Pancreas (tissue), 10 donors: ENCODE measurements around the gene CBFA2T3. TPM values are rescaled to one million over a fixed set of nuclear protein-coding genes. Genes with fewer than 3 reads are reported as not detected.

Experiments used
- ATAC-seq, 4 donors: fragments of 200-7000 bp; cut with Tn5 transposase; one replicate each; pipeline versions ENCODE4 v1.8.0 to v1.9.1; 2020; ENCODE audit warnings: mild to moderate bottlenecking in 4 of 4, moderate library complexity in 4 of 4
- DNase-seq, 6 donors: peaks; one replicate each; pipeline ENCODE4 v3.0.0-alpha.2; 2020
- FAIRE-seq: peaks from 2 replicates; lab custom pipeline; 2012; peaks lifted over from hg19 to GRCh38; lab: Jason Lieb, UNC
- H3K27ac ChIP-seq, 4 donors: fragments of 200-600 bp; sonication (generic); 1 replicate in 3 of 4; 2 replicates in 1 of 4; pipeline versions ENCODE4 v1.5.0 to v1.8.0; 2020
- H3K27me3 ChIP-seq, 4 donors: fragments of 200-600 bp; one replicate each; pipeline ENCODE4 v1.8.0; 2021
- H3K36me3 ChIP-seq, 3 donors: fragments of 200-600 bp; sonication (generic) in 1 of 3; one replicate each; pipeline versions ENCODE4 v1.5.0 to v1.8.0; 2020 to 2021
- H3K4me1 ChIP-seq, 3 donors: fragments of 200-600 bp; one replicate each; pipeline ENCODE4 v1.8.0; 2021
- H3K4me3 ChIP-seq, 4 donors: fragments of 200-600 bp; sonication (generic) in 2 of 4; one replicate each; pipeline versions ENCODE4 v1.5.0 to v1.8.0; 2020 to 2021
- H3K9me3 ChIP-seq, 4 donors: fragments of 200-600 bp; one replicate each; pipeline ENCODE4 v1.8.0; 2021
- WGBS, 2 donors: extraction: QIAGEN DNeasy Blood & Tissue Kit; methylation state at CpG; one replicate each; pipeline ENCODE4 v1.1.7; 2013; 5-methylcytosine and 5-hydroxymethylcytosine counted together
- intact Hi-C, 3 donors: fragments of 100-400 bp; cut with DNase I; formaldehyde crosslinking; loops; one replicate each; pipeline versions ENCODE4 v1.11.1 to v1.14.2; 2022
- polyA plus RNA-seq, 2 donors: library from polyadenylated mRNA; stranded (reverse); fragments of 200-250 nt; gene quantifications; one replicate each; pipeline ENCODE4 v1.2.3, GENCODE V29; 2013
- total RNA-seq, 6 donors: library from RNA; stranded (reverse); fragmentation: NEBNext Ultra II Directional in 4 of 6; extraction: Animal tissue kit (Norgen Biotek cat#: 25700) in 4 of 6; gene quantifications; one replicate each; pipeline versions ENCODE4 v1.2.1 to v1.2.4, GENCODE V29; 2021 to 2023
- TF ChIP-seq, protein P1 (sequence below), 4 donors: fragments of 200-600 bp; sonication (generic) in 3 of 4; IDR thresholded peaks; one replicate each; pipeline versions ENCODE4 v1.5.0 to v1.8.0; 2021; ENCODE audit warnings: antibody characterized with exemption in 4 of 4
- donor health status: healthy with polysubstance abuse.
- donor health status: DM: no; HTN: no; CAD: no; lungs with moderate emphysema.
- donor health status: DM: no; HTN: no; CAD: no.
- donor health status: control.
- donor health status: control.
- donor health status: Bipolar disorder and iron deficiency.
- donor health status: DM: yes; HTN: yes; CAD: no.
- donor health status: DM: no; HTN: no; CAD: no.
- donor health status: DM: no; HTN: no; CAD: no.
- donor health status: DM: yes; HTN: yes; CAD: no.

The CBFA2T3 gene
- total and polyA plus RNA-seq, 8 donors: 8.7 to 27.0 (median 21.9) TPM

DNA sequence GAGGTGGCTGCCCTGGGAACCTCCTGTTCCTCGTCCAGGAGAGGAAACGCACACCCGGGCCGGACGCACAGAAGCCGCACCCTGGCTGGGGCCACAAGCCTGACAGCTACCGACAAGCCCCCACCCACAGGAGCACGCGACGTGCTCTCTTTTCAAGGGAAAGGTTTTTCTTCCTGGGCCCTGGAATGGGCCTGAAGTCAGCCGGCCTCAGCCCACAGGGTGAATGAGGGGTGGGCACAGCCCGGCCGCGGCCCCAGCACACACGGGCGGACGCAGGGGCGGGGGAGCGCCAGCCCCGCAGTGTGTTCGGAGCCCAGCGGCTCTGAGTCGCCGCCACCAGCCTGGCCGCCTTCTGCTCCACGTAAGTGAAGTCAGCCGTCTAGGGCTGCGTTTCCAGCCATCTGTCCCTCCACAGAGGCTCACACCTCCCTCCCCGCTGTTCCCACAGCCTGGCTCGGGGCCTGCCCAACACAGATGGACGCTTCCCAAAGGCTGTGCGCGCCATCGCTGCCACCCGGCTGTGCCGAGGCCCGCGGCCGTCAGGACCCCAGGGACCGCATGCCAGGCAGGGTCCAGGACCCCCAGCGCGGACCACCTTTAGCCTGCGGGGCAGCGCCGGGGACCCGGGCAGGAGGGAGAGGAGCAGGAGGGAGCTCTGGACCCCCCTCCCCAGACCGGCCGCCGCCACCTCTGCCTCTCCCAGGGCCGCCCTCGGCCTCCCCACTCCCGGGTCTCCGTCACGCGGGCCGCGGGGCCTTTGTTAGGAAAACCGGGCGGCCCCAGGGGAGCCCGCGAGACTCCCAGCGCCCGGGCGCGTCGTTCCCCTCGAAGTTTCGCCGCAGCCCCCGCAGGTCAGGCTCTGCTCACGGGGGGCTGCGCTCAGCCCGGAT is 36.8 kb downstream of the CBFA2T3 start:
- Histone ChIP-seq H3K9me3 (no peaks in the 10 kb centered on the region), H3K4me3 (peak overlapping the region; percentile 61 to 76 (median 66)), H3K4me1 (peaks cover 0 to 17% (median 0%) of the 10 kb centered on the region in 3 donors), H3K36me3 (no peaks in the 10 kb centered on the region), H3K27me3 (no peaks in the 10 kb centered on the region), H3K27ac (peak overlapping the region; percentile 64 to 88 (median 74))
- WGBS, 2 donors: 3 to 4% methylated on average over 56 to 73 of the region's 73 CpGs
- ATAC-seq: peak; percentile 77 to 87 (median 80)
- FAIRE-seq: no peak
- intact Hi-C loops: loop anchor here in 1 of 3 donors (5.0 to 10.0 kb wide), 2 partner anchors 275 to 342 kb away; partner anchors contain the start of gene ZNF778
- peak in 5 of 6 donors; percentile 80 to 93 (median 83) for DNase-seq
- TF ChIP-seq, protein P1, sequence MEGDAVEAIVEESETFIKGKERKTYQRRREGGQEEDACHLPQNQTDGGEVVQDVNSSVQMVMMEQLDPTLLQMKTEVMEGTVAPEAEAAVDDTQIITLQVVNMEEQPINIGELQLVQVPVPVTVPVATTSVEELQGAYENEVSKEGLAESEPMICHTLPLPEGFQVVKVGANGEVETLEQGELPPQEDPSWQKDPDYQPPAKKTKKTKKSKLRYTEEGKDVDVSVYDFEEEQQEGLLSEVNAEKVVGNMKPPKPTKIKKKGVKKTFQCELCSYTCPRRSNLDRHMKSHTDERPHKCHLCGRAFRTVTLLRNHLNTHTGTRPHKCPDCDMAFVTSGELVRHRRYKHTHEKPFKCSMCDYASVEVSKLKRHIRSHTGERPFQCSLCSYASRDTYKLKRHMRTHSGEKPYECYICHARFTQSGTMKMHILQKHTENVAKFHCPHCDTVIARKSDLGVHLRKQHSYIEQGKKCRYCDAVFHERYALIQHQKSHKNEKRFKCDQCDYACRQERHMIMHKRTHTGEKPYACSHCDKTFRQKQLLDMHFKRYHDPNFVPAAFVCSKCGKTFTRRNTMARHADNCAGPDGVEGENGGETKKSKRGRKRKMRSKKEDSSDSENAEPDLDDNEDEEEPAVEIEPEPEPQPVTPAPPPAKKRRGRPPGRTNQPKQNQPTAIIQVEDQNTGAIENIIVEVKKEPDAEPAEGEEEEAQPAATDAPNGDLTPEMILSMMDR (IDR thresholded peaks at IDR 0.05): no peak

DNA sequence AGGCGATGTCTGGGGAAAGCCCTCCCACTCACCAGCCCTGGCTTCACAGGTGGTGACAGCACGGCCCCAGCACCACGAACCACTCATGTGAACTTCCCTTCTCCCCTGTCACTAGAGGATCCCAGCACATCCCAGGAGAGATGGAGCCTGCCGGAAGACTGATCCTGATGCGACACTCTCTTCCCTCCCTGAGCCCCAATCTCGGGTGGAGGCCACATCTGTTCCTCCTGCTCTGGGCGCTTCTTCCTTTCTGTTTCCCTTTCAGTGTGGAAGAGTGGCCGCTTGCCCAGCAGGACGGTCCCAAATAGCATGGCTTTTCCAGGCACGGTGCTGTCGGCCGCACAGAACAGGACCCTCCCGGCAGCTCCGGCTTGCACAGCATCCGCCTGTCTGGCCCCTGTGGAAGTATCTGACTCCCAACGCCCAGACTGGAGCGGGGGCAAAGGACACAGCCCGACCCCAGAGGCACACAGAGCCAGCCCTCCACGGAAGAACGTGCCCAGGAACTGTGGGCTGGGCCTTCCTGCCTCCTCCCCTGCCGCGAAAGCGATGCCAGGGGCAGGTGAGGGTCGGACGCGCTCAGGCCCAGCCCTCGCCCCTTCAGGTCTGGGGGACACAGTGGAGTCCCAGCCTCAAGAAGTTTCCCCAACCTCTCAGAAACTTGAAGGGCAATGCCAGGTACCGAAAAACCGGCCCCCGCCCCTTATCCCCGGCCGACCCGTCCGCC is 37.6 kb downstream of the CBFA2T3 start:
- ATAC-seq: peak; percentile 2 to 12 (median 8)
- DNase-seq: peak in 2 of 6 donors; percentile 38 to 68
- Histone ChIP-seq H3K4me3 (peak overlapping the region; percentile 61 to 76 (median 66)), H3K27me3 (no peaks in the 10 kb centered on the region), H3K36me3 (no peaks in the 10 kb centered on the region), H3K4me1 (peaks cover 0 to 17% (median 0%) of the 10 kb centered on the region in 3 donors), H3K9me3 (no peaks in the 10 kb centered on the region), H3K27ac (peak overlapping the region; percentile 64 to 88 (median 74))
- FAIRE-seq: no peak
- intact Hi-C loops: loop anchor here in 1 of 3 donors (5.0 kb wide), 1 partner anchor 343 kb away; no protein-coding TSS in a partner anchor
- TF ChIP-seq, protein P1 (IDR thresholded peaks at IDR 0.05): no peak
- 21 to 25% methylated on average over 34 of the region's 34 CpGs for WGBS, 2 donors

DNA sequence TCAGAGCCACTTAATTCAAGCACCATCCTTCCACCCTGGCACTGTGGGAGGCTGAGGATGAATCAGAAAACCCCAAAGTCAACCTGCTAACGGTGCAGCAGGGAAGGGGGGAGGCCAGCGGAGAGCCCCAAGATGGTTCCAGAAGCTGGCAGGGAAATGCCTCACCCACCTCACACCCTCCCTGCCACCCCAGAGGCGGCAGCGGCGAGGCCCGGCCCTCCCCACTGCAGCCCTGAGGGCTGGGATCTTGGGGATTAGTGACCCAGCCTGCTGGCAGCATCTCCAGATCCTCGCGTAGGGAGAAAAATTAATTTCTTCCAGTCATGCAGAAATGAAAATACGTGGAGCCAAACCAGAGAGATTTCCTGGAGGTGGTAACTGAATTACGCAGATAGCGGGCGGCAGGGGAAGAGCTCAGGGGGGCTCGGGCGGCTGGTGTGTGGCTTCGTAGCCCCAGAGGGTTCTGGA is 38.2 kb downstream of the CBFA2T3 start:
- H3K4me1 ChIP-seq: peaks cover 0 to 17% (median 0%) of the 10 kb centered on the region in 3 donors

DNA sequence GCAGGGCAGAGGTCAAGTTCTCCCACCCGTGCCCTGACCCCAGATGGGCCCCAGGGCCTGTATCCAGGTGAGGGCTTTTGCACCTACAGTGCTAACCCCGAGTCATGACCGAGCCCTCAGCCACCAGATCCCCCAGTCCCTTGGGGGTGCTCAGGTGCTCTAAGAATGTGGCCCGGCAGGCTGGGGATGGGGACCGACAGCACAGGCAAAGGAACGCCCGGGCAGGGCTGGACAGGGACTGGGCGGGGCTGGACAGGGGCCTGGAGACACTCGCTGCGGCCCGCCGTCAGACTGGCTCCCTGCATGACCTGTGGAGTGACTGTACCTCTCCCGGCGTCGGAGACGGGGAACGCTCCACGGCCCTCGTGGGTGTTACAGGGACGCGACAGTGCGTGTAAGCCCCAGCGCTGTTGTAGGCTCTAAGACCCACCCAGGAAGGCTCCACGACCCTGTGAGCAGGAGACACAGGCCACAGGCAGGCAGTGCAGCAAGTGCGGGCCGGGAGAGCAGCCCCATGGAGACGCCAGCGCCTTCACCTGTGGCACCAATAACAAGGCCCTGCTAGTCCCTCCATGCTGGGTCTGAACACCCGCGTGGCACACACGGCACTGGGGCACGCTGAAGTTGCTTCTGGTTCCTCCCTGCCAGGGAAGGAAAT is 38.8 kb downstream of the CBFA2T3 start:
- H3K27me3 ChIP-seq: no peaks in the 10 kb centered on the region
- DNase-seq (peak in 2 of 6 donors; percentile 34 to 71), FAIRE-seq (no peak), ATAC-seq (no peak)
- no peak overlapping the region for H3K4me3 ChIP-seq
- H3K9me3 ChIP-seq: no peaks in the 10 kb centered on the region
- H3K27ac ChIP-seq: no peak overlapping the region
- TF ChIP-seq, protein P1 (IDR thresholded peaks at IDR 0.05): no peak
- 82 to 88% methylated on average over 29 to 32 of the region's 32 CpGs for WGBS, 2 donors
- peaks cover 0 to 17% (median 0%) of the 10 kb centered on the region in 3 donors for H3K4me1 ChIP-seq
- no peaks in the 10 kb centered on the region for H3K36me3 ChIP-seq
- intact Hi-C loops: loop anchor here in 1 of 3 donors (5.0 kb wide), 1 partner anchor 344 kb away; no protein-coding TSS in a partner anchor

More for the DNA sequence above, 38.2 kb downstream of the CBFA2T3 start:
- TF ChIP-seq, protein P1 (IDR thresholded peaks at IDR 0.05): no peak
- 62 to 76% methylated on average over 15 of the region's 15 CpGs for WGBS, 2 donors
- Histone ChIP-seq H3K9me3 (no peaks in the 10 kb centered on the region), H3K4me3 (peak overlapping the region in 2 of 4 donors; percentile 65 to 66), H3K27me3 (no peaks in the 10 kb centered on the region), H3K36me3 (no peaks in the 10 kb centered on the region), H3K27ac (peak overlapping the region in 1 of 4 donors; percentile 8)
- peak in 1 of 6 donors; percentile 13 for DNase-seq
- FAIRE-seq: no peak
- intact Hi-C loops: loop anchor here in 1 of 3 donors (5.0 kb wide), 1 partner anchor 343 kb away; no protein-coding TSS in a partner anchor
- ATAC-seq: no peak
